NCI-H1105 treated with DMSO at 0.1 percent for 48 hours (cell line): ENCODE measurements around the gene TMEM185B.
"Not testable (repeated sequence)": the region's sequence is repeated elsewhere in the genome, so short reads cannot be mapped to it uniquely, and the experiment has no call there.

Source experiments
- DNase-seq: peaks from one replicate; lab custom pipeline; 2025; lab: John Stamatoyannopoulos, UW

TMEM185B gene

DNA sequence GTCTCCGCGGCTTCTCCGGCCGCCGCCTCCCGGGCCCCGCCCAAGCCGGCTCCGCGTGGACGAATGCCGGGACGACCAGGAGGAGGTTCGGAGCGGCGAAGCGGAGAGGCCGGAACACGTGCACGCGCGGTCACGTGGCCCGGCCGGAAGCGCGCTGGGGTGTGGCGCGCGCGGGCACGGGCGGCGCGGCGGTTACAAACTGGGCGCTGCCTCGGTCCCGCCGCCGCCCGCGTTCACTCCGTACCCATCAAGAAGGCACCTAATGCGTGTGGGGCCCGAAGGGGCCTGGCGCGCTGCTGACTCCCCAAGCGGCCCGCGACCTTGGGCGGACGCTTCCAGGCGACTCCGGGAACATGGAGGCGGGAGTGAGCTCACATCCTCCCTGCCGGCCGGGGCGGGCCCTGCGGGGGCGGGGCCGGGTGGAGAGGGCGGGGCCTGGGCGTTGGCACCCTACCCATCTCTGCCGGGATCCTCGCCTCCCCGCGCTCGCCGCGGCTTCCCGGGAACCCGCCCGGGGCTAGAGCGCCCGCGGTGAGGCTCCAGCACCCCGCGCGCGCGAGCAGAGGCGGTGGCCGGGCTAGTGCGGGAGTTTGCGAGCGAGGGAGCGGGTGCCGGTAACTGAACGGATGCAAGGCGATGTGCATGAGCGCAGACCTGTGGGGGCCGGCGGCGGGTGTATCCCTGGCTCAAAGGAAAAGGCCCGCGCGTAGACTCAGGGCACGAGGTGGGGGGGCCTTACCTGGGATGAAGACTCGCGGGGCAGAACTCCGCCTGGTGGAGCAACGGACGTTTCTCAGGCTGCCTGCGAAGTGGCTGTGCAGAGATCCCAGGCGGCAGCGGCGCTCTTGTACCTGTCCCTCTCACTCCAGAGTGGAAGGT lies at the start of gene TMEM185B:
Gene TMEM185B (minus strand): TSS at position 367 of the 879 bp plus-strand sequence. CDS start 424 bp downstream, outside the sequence.
- peak; percentile 77 for DNase-seq

- DNase-seq: no peak
These were observed 48.6 kb upstream of the TMEM185B start for GRCh38 chr2:120271711-120272379.

- DNase-seq: no peak
These were observed 46.6 kb upstream of the TMEM185B start for GRCh38 chr2:120269816-120270215.

DNA sequence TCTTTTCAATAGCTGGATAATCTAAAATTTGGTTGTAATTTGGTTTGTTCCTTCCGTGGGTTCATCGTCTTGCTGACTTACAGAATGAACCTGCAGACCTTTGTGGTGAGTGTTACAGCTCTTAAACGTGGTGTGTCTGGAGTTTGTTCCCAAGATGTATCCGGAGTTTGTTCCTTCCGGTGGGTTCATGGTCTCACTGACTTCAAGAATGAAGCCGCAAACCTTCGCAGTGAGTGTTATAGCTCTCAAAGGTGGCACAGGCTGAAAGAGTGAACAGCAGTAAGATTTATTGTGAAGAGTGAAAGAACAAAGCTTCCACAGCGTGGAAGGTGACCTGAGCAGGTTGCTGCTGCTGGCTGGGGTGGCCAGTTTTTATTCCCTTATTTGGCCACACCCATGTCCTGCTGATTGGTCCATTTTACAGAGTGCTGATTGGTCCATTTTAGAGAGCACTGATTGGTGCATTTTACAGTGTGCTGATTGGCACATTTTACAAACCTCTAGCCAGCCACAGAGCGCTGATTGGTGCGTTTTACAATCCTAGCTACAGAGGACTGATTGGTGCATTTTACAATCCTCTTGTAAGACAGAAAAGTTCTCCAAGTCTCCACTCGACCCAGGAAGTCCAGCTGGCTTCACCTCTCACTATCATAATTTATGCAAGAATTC lies 46.0 kb upstream of the TMEM185B start:
- no peak for DNase-seq

- DNase-seq: no peak
These were observed 44.1 kb upstream of the TMEM185B start for GRCh38 chr2:120267348-120267747.

DNA sequence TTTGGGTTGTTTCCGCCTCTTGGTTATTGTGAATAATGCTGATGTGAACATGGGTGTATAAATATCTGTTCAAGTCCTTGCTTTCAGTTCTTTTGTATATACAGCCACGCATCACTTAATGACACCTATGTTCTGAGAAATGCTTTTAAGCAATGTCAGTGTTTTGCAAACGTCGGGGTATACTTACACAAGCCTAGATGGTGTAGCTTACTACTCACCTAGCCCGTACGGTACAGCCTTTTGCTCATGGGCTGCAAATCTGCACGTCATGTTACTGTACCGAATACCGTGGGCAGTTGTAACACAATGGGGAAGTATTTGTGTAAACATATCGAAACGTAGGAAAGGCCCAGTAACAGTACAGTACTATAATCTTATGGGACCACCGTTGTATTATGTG lies 41.8 kb upstream of the TMEM185B start:
- DNase-seq: no peak

DNA sequence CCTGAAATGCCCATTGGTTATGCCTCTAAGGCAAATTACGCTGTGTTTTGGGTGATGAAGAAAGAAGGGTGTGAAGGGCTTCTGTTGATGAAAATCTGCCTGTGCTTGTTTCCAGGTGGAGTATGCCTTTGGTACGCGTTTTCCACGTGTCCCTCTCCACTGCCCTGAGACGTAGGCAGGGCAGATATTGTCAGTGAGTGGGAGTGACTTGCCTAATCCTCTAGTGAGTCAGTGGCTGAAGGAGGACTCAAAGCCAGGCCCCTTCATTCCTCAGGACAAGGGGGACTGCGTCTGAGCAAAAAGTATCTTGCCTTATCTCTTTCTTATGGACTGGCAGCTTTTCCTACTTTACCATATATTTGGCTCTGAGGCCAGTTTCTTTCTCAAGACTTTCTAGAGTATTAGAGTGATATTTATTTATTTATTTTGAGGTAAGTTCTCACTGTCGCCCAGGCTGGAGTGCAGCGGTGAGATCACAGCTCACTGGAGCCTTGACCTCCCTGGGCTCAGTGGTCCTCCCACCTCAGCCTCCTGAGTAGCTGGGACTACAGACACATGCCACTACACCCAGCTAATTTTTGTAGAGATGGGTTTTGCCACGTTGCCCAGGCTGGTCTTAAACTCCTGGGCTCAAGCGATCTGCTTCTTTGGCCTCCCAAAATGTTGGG lies 39.7 kb upstream of the TMEM185B start:
- no peak for DNase-seq

- DNase-seq: no peak
These were observed 39.0 kb upstream of the TMEM185B start for GRCh38 chr2:120262150-120262549.

GRCh38 chr2:120261387-120262006 lies 38.3 kb upstream of the TMEM185B start:
- DNase-seq: no peak

- DNase-seq: no peak
These were observed 37.5 kb upstream of the TMEM185B start for GRCh38 chr2:120260736-120261135.

- DNase-seq: not testable (repeated sequence)
These were observed 36.7 kb upstream of the TMEM185B start for GRCh38 chr2:120259939-120260338.

DNA sequence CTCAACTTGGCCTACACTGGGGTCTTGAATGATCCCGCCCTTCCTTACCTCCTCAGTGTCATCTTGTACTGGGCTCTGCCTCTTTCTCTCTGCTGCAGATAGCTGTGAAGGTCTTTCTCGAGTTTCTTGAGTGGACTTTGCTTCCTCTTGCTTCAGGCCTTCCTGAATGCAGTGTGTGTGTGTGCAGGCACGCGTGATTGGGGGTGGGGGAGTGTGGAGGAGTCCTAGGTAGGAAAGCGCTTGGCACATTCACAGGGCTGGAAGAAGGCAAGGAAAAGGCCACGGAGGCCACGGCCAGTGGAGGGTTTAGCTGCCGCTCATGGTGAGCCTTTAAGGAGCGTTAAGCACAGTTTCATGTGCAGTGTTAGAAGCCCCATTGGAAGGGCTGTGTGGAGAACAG lies 35.0 kb upstream of the TMEM185B start:
- no peak for DNase-seq

DNA sequence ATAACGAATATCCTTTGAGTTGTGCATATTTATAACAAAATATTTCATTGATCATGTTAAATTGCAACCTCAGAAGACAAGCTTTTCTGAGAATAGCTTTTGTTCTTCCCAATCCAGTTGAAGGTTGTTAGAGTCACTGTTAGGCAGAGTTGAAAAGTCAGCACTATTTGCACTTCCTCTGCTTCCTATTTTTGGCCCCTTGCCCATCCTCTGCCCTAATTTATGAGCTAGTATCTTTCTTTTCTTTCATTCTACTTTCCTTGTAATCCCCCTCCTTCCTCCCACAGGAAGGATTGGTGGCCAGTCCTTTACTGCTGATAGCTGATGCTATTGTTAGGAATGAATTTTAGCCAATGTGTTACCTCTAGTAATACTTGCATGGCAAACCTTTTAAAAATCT lies 34.3 kb upstream of the TMEM185B start:
- peak; percentile 27 for DNase-seq

DNA sequence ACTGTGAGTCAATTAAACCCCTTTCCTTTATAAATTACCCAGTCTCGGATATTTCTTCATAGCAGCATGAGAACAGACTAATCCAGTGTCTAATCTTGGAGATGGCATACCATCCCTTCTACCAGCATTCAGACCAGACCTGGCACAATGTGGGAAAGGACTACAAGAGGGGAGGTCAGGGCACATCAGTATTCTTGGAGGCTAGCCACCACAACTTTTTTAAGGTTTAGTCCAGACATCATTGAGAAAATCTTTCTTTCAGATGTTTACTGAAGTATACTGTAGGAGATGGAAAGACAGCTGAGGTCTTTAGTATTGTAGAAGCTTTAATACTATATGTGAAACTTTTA lies 33.4 kb upstream of the TMEM185B start:
- DNase-seq: no peak

GRCh38 chr2:120255986-120256650 lies 32.9 kb upstream of the TMEM185B start:
- no peak for DNase-seq

- DNase-seq: no peak
These were observed 31.9 kb upstream of the TMEM185B start for GRCh38 chr2:120255071-120255470.

DNA sequence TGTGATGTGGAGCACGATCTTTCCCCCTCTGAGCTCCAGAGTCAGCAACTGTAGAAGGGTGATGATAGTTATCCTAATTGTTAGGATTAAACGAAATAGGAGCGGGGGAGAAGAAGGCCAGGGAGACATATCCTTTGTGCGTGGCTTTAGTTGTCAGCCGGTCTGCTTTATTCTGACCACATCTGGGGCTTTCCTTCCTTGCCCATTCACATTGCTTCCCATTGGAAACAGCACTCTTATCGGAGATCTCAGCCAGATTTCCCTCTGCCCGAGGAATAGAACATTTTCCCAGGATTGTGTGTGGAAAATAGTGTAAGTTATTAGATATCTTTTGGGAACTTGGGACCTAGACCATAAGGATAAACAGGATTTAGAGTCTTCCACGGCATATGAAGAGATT lies 31.0 kb upstream of the TMEM185B start:
- DNase-seq: no peak

- peak; percentile 19 for DNase-seq
These were observed 30.1 kb upstream of the TMEM185B start for GRCh38 chr2:120253021-120253882.

DNA sequence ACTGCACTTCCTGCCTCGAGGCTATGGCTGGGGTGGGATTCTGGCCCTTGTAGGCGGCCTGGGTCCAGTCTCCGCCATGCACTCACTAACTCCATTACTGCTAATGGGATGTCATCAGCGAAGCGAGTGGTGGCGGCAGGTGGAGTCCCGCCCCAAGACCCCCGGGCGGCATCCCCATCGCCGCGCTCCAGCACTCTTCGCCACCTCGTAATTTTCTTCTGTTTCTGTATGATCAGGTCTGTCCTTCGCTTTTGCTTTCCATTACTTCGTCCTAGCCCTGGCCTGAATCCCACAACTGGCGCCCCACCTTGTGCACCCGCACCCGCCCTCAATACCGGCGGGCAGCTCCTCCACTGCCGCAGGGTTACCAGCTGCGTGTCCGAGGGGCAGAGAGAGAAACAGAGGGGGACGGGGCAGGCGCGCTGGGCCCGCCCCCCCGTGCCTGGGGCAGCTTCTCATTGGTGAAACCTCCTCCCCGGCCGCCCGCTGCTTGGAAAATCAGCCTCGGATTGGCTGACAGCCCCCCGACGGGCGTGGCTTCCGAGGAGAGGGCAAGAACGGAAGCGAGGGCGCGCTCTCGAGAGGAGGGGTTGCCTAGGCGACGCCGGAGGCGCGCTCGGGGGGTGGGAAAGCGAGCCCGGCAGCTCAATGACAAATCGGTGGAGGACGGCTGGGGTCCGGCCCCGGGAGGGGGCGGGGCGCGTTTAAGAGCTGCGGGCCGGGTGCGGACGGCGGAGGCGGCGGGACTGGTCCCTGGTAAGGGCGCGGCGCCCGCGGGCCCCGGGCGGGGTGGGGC lies 29.2 kb upstream of the TMEM185B start, which contains the start of gene RALB:
Gene RALB (plus strand): TSS at position 628 of the 796 bp plus-strand sequence. CDS start 25,813 bp downstream, outside the sequence.
- peak; percentile 94 for DNase-seq
